Adrenal gland (tissue), 5 donors: ENCODE results near the gene TEX54.

ENCODE experiments used
- POLR2A ChIP-seq, 2 donors: fragments of 450-650 bp; IDR thresholded peaks; one replicate each; pipeline ENCODE4 v1.6.1; 2017; ENCODE audit warnings: antibody characterized with exemption in 2 of 2, mild to moderate bottlenecking in 2 of 2, moderate library complexity in 1 of 2
- TF ChIP-seq, protein P1 (sequence below), 6 experiments: fragments of 450-650 bp in 4 of 6; fragments of 200-600 bp in 2 of 6; sonication (generic) in 1 of 6; IDR thresholded peaks; 1 replicate in 5 of 6; 2 replicates in 1 of 6; pipeline versions ENCODE4 v1.5.1 to v1.8.0; 2016 to 2021; ENCODE audit warnings: antibody characterized with exemption in 6 of 6, mild to moderate bottlenecking in 2 of 6, moderate library complexity in 1 of 6
- donor health status: DM: no; HTN: no; CAD: no.

DNA sequence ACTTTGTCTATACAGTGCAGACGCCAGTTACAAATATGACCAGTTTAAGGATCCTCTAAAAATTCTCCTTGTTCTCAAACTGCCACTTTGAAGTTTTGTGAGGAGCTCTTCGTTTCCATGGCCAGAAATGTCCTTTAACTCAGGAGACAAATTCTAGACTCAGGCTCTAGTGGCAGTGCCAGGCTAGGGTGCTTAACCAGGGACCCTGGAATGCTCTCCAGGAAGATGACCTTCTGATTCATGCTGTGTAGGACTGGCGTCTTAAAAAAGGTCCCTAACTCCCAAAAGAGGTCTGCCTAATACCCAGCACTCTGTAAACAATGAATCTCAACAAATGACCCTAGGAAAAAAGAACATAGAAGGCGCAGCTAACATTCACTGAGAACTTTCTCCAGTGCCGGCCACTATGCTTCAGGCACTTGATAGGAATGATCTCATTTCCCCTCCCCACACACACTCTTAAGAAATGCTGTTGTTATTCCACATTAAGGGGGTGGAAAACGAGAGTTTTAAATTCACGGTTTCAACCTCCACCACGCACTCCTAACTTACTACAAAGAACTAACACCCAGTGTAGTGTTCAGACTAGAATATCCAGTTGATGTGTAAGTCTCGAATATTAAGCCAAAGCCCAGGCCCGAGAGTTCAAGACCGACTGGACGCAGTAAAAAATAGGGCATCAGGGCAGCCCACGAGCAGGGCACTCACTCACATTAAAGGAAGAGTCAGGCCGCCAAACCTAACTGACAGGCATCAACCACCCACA is 28.1 kb downstream of the TEX54 start:
- TF ChIP-seq, protein P1, sequence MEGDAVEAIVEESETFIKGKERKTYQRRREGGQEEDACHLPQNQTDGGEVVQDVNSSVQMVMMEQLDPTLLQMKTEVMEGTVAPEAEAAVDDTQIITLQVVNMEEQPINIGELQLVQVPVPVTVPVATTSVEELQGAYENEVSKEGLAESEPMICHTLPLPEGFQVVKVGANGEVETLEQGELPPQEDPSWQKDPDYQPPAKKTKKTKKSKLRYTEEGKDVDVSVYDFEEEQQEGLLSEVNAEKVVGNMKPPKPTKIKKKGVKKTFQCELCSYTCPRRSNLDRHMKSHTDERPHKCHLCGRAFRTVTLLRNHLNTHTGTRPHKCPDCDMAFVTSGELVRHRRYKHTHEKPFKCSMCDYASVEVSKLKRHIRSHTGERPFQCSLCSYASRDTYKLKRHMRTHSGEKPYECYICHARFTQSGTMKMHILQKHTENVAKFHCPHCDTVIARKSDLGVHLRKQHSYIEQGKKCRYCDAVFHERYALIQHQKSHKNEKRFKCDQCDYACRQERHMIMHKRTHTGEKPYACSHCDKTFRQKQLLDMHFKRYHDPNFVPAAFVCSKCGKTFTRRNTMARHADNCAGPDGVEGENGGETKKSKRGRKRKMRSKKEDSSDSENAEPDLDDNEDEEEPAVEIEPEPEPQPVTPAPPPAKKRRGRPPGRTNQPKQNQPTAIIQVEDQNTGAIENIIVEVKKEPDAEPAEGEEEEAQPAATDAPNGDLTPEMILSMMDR (IDR thresholded peaks at IDR 0.05) = no peak
- TF ChIP-seq POLR2A (IDR thresholded peaks at IDR 0.05) = peak in 1 of 2 donors; percentile 46
